H1 (cell line): Measurements from ENCODE around the gene GPANK1. TPM values are rescaled to one million over a fixed set of nuclear protein-coding genes. Genes with fewer than 3 reads are reported as not detected.

Source experiments
- NANOG ChIP-seq: IDR thresholded peaks from 2 replicates; pipeline ENCODE4 v1.6.1; 2011; ENCODE audit warnings: low read length, low read depth, mild to moderate bottlenecking, inconsistent platforms; ENCODE audit not compliant: insufficient read depth, poor library complexity, severe bottlenecking
- polyA plus RNA-seq, 7 experiments: library from polyadenylated mRNA; depleted of rRNA in 3 of 7; stranded (reverse) in 5 of 7; unstranded in 2 of 7; fragments of >200 nt in 5 of 7; fragments of 200-250 nt in 2 of 7; gene quantifications; 1 replicate in 5 of 7; 2 replicates in 1 of 7; 4 replicates in 1 of 7; pipeline versions ENCODE4 v1.2.1 to v1.2.3, GENCODE V29; 2011 to 2013; ENCODE audit warnings: missing spikeins in 2 of 7, mixed read lengths in 2 of 7
- total RNA-seq: library from RNA; stranded (reverse); fragmentation: NEBNext Ultra II Directional; extraction: Animal tissue kit (Norgen Biotek cat#: 25700); gene quantifications from 2 replicates; pipeline ENCODE4 v1.2.1, GENCODE V29; 2021

GPANK1 gene
- total and polyA plus RNA-seq, 2 of the 8 experiments (the other 6 are each of a cell fraction or from before 2014, with no cell fraction given) = 24.5 to 30.2 TPM

DNA sequence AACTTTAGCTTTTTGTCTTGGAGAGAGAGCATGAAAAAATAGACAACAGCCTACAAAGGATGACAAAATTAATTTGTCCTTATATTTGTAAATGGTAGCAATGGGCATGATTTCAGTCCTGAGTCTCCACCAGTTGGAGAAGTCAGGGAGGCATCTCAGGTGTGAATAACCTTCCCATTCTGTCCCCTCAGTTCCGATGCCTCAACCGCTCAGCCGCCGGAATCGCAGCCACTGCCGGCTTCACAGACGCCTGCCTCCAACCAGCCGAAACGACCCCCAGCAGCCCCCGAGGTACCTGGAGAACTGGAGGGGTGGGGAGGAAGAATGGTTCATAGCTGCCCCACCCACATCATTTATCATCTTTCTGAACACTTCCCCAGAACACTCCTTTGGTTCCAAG, 40.7 kb downstream of the GPANK1 start (continued):
- no peak for TF ChIP-seq NANOG
